ENCODE data around the gene MARCOL.

Gene MARCOL

GRCh38 chr5:148238418-148238794 lies at the start of gene MARCOL:
Gene MARCOL, plus strand, starts transcription at chr5:148238525. Its CDS starts 73 bp downstream, at chr5:148238598.
- no peak within 1 kb of the TSS for H3K4me3 ChIP-seq (ENCODE audit: low read depth, low read length)

- no peak overlapping the region for H3K4me3 ChIP-seq (ENCODE audit: low read depth, low read length)
Observed at GRCh38 chr5:148191010-148191409, 47.3 kb upstream of the MARCOL start.

GRCh38 chr5:148193202-148193601 lies 45.1 kb upstream of the MARCOL start:
- H3K4me3 ChIP-seq (ENCODE audit: low read depth, low read length) = no peak overlapping the region

GRCh38 chr5:148201151-148201550 lies 37.2 kb upstream of the MARCOL start:
- H3K4me3 ChIP-seq (ENCODE audit: low read depth, low read length) = no peak overlapping the region

- H3K4me3 ChIP-seq (ENCODE audit: low read depth, low read length) = no peak within 1 kb of the TSS
Observed at GRCh38 chr5:148202531-148203203, 35.7 kb upstream of the MARCOL start, which contains the start of gene SPINK6. Gene SPINK6, plus strand, starts transcription at chr5:148203042. Its CDS starts 55 bp downstream, at chr5:148203097.

- H3K4me3 ChIP-seq (ENCODE audit: low read depth, low read length) = no peak overlapping the region
Observed at GRCh38 chr5:148205044-148205806, 33.1 kb upstream of the MARCOL start.

GRCh38 chr5:148205865-148206264 lies 32.5 kb upstream of the MARCOL start:
- no peak overlapping the region for H3K4me3 ChIP-seq (ENCODE audit: low read depth, low read length)

- no peak overlapping the region for H3K4me3 ChIP-seq (ENCODE audit: low read depth, low read length)
Observed at GRCh38 chr5:148206620-148207019, 31.7 kb upstream of the MARCOL start.

- no peak overlapping the region for H3K4me3 ChIP-seq (ENCODE audit: low read depth, low read length)
Observed at GRCh38 chr5:148208226-148208625, 30.1 kb upstream of the MARCOL start.

GRCh38 chr5:148209151-148209770 lies 29.1 kb upstream of the MARCOL start:
- no peak overlapping the region for H3K4me3 ChIP-seq (ENCODE audit: low read depth, low read length)

- no peak overlapping the region for H3K4me3 ChIP-seq (ENCODE audit: low read depth, low read length)
Observed at GRCh38 chr5:148214665-148215185, 23.6 kb upstream of the MARCOL start.

GRCh38 chr5:148221508-148221907 lies 16.8 kb upstream of the MARCOL start:
- H3K4me3 ChIP-seq (ENCODE audit: low read depth, low read length) = no peak overlapping the region

- no peak overlapping the region for H3K4me3 ChIP-seq (ENCODE audit: low read depth, low read length)
Observed at GRCh38 chr5:148224117-148224742, 14.1 kb upstream of the MARCOL start.

GRCh38 chr5:148228392-148228984 lies 9.8 kb upstream of the MARCOL start:
- no peak overlapping the region for H3K4me3 ChIP-seq (ENCODE audit: low read depth, low read length)

- H3K4me3 ChIP-seq (ENCODE audit: low read depth, low read length) = no peak overlapping the region
Observed at GRCh38 chr5:148229840-148230239, 8.5 kb upstream of the MARCOL start.

- no peak overlapping the region for H3K4me3 ChIP-seq (ENCODE audit: low read depth, low read length)
Observed at GRCh38 chr5:148230240-148230639, 8.1 kb upstream of the MARCOL start.

- no peak overlapping the region for H3K4me3 ChIP-seq (ENCODE audit: low read depth, low read length)
Observed at GRCh38 chr5:148237785-148238417, 424 bp upstream of the MARCOL start.

- H3K4me3 ChIP-seq (ENCODE audit: low read depth, low read length) = no peak overlapping the region
Observed at GRCh38 chr5:148248894-148249293, 10.6 kb downstream of the MARCOL start.

- H3K4me3 ChIP-seq (ENCODE audit: low read depth, low read length) = no peak overlapping the region
Observed at GRCh38 chr5:148255456-148255855, 17.1 kb downstream of the MARCOL start.

- H3K4me3 ChIP-seq (ENCODE audit: low read depth, low read length) = no peak overlapping the region
Observed at GRCh38 chr5:148259288-148259687, 21.0 kb downstream of the MARCOL start.
